GM21528 (cell line): Measurements from ENCODE around the gene CFAP74.

ENCODE experiments used
- ATAC-seq: cut with Tn5 transposase; IDR thresholded peaks from one replicate; pipeline ENCODE4 v1.9.1; 2021; ENCODE audit warnings: mild to moderate bottlenecking, moderate library complexity; ENCODE audit not compliant: unreplicated experiment, low FRiP score

The CFAP74 gene

DNA sequence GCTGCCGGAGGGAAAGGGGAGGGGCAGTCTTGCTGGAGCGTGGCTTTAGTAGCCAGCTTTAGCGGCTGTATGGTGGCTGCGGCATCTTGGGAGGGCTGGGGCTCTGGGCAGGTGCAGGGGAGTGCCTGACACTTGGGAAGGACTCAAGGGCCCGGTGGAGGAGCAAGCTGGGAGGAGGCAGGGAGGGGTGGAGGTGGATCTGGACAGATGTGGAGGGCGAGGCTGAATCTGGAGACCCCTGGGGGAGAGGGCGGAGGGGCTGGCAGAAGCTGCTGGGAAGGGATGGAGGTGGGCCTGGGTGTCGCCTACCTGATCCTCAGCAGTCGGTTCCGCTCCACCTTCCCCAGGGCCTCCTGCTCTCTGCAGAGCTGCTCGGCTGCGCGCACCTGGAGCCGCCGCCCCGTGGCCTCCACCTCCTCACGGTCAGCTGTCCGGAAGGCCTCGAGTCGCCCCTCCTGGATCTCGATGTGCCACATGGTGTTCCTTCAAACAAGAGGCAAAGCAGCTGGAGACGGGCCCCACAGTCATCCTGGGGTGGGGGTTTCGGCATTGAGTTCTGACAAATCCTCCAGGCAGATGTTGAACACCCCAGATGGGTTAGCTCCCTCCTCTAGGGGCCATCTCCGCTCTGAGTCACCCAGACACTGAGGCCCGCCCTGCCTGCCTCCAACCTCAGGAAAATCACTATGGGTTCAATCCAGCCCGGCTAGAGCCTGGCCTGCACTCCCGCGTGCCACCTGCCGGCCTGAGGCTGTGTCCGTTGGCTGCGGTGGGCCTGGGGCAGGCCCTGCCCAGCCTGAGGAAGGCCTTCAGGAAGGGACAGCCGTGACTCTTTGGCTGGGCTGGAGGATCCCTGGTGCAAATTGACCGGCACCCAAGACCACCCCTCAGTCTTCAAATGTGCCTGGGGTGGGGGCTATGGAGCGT is 29.6 kb downstream of the CFAP74 start:
- ATAC-seq, result no peak

GRCh38 chr1:1972976-1973715 is 30.4 kb downstream of the CFAP74 start:
- no peak for ATAC-seq

- no peak for ATAC-seq
Measured at GRCh38 chr1:1971688-1972087, 31.9 kb downstream of the CFAP74 start.

GRCh38 chr1:1971017-1971416 is 32.6 kb downstream of the CFAP74 start:
- ATAC-seq, result no peak

GRCh38 chr1:1969953-1970716 is 33.5 kb downstream of the CFAP74 start:
- no peak for ATAC-seq

DNA sequence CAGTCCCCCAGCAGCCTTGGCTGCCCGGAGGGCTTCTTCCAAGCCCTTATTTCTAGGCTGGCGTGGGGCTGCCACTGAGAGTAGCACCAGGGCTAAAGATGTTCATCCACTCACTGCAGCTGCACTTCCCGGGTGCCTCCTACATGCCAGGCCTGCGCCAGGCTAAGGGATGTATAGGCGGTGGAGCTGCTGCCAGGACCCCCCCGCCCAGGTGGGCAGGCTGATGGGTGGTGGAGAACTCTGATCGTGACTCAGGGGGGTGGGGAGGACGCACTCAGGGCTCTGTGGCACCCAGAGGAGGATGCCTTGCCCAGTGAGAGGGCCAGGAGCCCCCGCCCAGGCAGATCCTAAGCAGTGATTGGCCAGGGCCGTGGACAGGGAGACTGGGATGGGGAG is 34.1 kb downstream of the CFAP74 start:
- ATAC-seq, result no peak

- ATAC-seq, result no peak
Measured at GRCh38 chr1:1968767-1969504, 34.6 kb downstream of the CFAP74 start.

- no peak for ATAC-seq
Measured at GRCh38 chr1:1967879-1968278, 35.7 kb downstream of the CFAP74 start.

DNA sequence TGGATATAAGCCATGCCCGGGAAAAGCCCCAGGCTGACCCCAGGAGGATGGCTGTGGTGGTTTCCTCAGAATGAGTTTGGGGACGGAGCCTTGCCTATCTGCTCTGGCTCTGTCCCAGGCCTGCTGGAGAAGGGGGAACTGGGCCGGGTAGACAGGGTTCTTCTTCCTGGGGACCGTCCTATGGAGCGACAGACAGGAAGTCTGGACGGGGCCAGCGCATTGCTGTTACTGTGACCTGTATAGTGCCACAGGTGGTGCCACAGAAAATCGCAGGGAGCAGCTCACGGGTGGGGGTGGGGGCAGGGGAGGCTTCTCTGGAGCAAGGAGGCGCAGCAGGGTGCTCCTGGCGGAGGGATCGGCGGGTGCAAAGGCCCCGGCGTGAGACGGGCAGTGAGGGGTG is 36.4 kb downstream of the CFAP74 start:
- no peak for ATAC-seq

DNA sequence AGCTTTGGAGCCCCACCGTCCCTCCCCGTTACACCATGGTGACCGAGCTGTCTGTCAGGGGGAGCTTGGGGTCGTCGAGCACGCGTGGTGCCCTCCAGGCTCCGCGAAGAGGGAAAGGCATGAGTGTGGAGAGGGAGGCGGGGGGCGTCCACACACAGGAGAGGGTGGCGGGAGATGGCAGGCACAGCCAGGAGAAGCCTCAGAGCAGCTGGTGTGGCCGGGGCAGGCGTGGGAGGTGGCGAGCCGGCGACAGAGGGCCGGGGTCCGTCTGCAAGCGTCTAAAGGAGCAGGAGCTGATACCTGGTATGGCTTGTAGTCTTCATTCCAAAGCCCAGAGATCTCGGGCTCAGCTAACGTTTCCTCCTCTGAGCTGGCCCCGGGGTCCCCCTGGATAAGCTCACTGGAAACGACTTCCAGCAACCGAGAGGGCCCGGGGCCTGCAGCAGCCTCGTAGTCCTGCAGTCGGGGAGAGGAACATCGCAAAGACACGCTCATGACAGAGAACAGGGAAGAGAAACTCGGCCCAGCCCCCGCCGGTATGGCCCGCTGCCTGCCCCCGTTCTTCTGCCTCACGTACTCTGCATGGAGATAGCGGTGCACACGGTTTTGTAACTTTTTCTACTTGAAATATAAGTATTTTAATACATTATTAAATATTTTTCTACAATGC is 37.4 kb downstream of the CFAP74 start:
- no peak for ATAC-seq

GRCh38 chr1:1965546-1965945 is 38.0 kb downstream of the CFAP74 start:
- no peak for ATAC-seq

DNA sequence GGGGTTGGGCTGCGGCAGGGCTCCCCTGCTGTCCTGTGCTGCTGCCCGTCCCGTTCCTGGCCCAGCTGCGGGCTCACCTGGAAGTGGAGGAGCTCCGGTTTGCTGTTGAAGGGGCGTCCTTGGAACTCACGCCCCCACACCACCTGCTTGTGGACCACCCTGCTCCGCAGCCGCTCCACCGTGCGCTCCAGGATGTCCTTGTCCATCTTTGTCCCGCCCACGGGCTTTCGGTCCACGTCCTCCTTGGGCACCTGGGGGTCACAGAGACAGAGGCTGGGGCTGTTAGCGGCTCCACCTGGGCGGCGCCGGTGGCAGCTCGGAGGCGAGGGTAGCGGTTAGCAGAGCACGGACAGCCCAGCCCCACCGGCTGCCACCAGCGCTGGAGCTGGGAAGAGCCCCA is 38.8 kb downstream of the CFAP74 start:
- ATAC-seq, result no peak

DNA sequence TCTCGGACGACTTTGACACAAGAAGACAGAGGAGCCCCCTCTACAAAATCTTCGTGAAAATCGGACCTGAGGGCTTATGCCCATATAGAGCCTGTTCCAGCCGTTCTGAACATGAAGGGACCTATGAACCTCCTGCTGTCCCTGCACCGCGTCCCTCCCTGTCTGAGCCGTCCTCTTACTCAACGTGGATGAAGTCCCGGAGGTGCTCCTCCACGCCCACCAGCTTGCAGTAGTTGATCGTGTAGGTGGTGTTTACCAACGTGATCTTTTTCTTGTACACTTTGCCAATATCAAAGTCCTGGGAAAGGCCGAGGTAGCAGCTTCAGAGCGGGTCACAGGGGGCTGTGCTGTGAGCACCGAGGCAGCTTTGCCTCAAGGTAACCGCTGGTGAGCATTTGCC is 40.0 kb downstream of the CFAP74 start:
- no peak for ATAC-seq

DNA sequence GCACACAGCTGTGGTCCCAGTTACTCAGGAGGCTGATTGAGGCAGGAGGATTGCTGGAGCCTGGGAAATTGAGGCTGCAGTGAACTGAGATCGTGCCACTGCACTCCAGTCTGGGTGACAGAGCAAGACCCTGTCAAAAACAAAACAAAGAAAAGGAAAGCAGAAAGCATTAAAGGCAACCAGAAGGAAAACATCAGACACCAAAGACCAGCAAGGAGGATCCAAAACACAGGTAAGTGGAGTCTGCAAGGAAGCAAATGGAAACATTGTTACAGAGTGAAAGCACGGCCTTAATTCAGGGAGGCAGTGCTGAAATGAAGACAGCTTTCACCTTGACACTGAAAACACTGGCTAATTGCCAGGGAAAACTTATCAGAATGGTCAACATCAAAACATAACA is 40.8 kb downstream of the CFAP74 start:
- no peak for ATAC-seq

GRCh38 chr1:1960480-1961196 is 42.9 kb downstream of the CFAP74 start:
- no peak for ATAC-seq

GRCh38 chr1:1959840-1960479 is 43.6 kb downstream of the CFAP74 start:
- no peak for ATAC-seq

- no peak for ATAC-seq
Measured at GRCh38 chr1:1959459-1959839, 44.1 kb downstream of the CFAP74 start.

GRCh38 chr1:1958071-1958541 is 45.5 kb downstream of the CFAP74 start:
- ATAC-seq, result no peak

DNA sequence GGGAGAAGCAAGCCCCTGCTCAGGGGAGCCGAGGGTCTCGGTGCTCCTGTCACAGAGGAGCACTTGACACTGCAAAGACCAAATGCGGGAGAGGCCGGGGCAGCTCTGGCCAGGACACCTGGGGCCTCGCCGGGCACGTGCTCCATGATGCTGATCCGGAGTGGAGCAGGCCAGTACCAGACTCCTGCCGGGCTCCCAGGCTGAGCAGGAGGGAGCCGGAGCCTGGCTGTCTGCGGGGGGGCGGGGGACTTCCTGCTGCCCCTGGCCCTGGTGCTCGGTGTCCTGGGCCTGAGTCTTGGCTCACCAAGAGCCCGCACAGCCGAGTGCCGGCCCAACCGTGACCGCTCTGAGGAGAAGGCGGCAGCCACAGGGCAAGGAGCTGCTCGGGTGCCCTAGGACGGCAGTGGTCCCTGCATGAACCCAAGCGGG is 46.0 kb downstream of the CFAP74 start:
- no peak for ATAC-seq
